K562 (cell line): ENCODE data around the gene TTC16. TPM values are rescaled to one million over a fixed set of nuclear protein-coding genes. Genes with fewer than 3 reads are reported as not detected.

Experiments used
- BRCA1 ChIP-seq, 2 experiments: fragments of 450-650 bp in 1 of 2; sonication (generic) in 1 of 2; formaldehyde crosslinking in 1 of 2; IDR thresholded peaks; 2 replicates each; pipeline versions ENCODE4 v1.5.0 to v1.6.1; 2017 to 2020; ENCODE audit warnings: mild to moderate bottlenecking in 1 of 2, missing genetic modification reagents in 1 of 2
- CHCHD3 ChIP-seq: fragments of 250-450 bp; sonication (Bioruptor Pico); IDR thresholded peaks from 2 replicates; pipeline ENCODE4 v2.1.2; 2022; ENCODE audit warnings: mild to moderate bottlenecking
- CREM ChIP-seq: IDR thresholded peaks from 2 replicates; pipeline ENCODE4 v1.6.1; 2014; ENCODE audit warnings: antibody characterized with exemption, low read depth
- E2F3 ChIP-seq: fragments of 250-450 bp; sonication (Bioruptor Pico); IDR thresholded peaks from 2 replicates; pipeline ENCODE4 v1.4.0; 2020; ENCODE audit warnings: mild to moderate bottlenecking
- E2F5 ChIP-seq: sonication (generic); formaldehyde crosslinking; IDR thresholded peaks from 2 replicates; pipeline ENCODE4 v1.8.0; 2022; ENCODE audit warnings: mild to moderate bottlenecking, missing genetic modification reagents
- FOXK1 ChIP-seq: sonication (generic); formaldehyde crosslinking; IDR thresholded peaks from 2 replicates; pipeline ENCODE4 v1.8.0; 2022; ENCODE audit warnings: missing genetic modification reagents, mild to moderate bottlenecking, borderline replicate concordance
- HDAC3 ChIP-seq: fragments of 450-650 bp; IDR thresholded peaks from 2 replicates; pipeline ENCODE4 v1.6.1; 2018; ENCODE audit warnings: borderline replicate concordance, mild to moderate bottlenecking, moderate library complexity; ENCODE audit not compliant: partially characterized antibody
- NBN ChIP-seq: fragments of 450-650 bp; IDR thresholded peaks from 2 replicates; pipeline ENCODE4 v1.6.1; 2016; ENCODE audit warnings: low read depth, mild to moderate bottlenecking
- PBX2 ChIP-seq, 2 experiments: IDR thresholded peaks in 1 of 2; conservative IDR thresholded peaks in 1 of 2; 2 replicates each; pipeline ENCODE4 v1.6.1; 2016; ENCODE audit warnings: low read depth in 2 of 2, mild to moderate bottlenecking in 1 of 2, missing compliant biosample characterization in 1 of 2, missing genetic modification characterization in 1 of 2, moderate library complexity in 1 of 2
- PKNOX1 ChIP-seq: fragments of 450-650 bp; IDR thresholded peaks from 2 replicates; pipeline ENCODE4 v1.6.1; 2016
- PREB ChIP-seq: sonication (generic); formaldehyde crosslinking; IDR thresholded peaks from 2 replicates; pipeline ENCODE4 v1.8.1; 2023; ENCODE audit warnings: mild to moderate bottlenecking, missing genetic modification reagents
- RCOR1 ChIP-seq, 2 experiments: IDR thresholded peaks; 2 replicates each; pipeline ENCODE4 v1.6.1; 2012; ENCODE audit warnings: low read depth in 2 of 2, low read length in 2 of 2, borderline replicate concordance in 1 of 2, improper control_type of control experiment in 1 of 2
- SMAD2 ChIP-seq: fragments of 150-350 bp; IDR thresholded peaks from 2 replicates; pipeline ENCODE4 v1.6.1; 2014; ENCODE audit warnings: low read depth, mild to moderate bottlenecking, low read length
- SMC3 ChIP-seq: conservative IDR thresholded peaks from 2 replicates; pipeline ENCODE4 v1.6.1; 2011; ENCODE audit warnings: low read depth, low read length, improper control_type of control experiment; ENCODE audit not compliant: insufficient read depth
- SNRNP70 ChIP-seq: fragments of 200-400 bp; formaldehyde crosslinking; optimal IDR thresholded peaks from 2 replicates; pipeline ENCODE3; 2017; ENCODE audit warnings: low read depth, low read length
- TAF1 ChIP-seq: IDR thresholded peaks from 2 replicates; pipeline ENCODE4 v1.6.1; 2011; ENCODE audit warnings: mild to moderate bottlenecking, low read length, moderate library complexity; ENCODE audit not compliant: insufficient read depth, control insufficient read depth, severe bottlenecking; ENCODE audit errors: extremely low read depth
- VEZF1 ChIP-seq: fragments of 200-800 bp; sonication (Bioruptor generic); IDR thresholded peaks from 2 replicates; pipeline ENCODE4 v1.6.1; 2017; ENCODE audit warnings: missing genetic modification characterization, missing compliant biosample characterization
- ZNF232 ChIP-seq: sonication (generic); formaldehyde crosslinking; IDR thresholded peaks from 2 replicates; pipeline ENCODE4 v1.8.0; 2022; ENCODE audit warnings: mild to moderate bottlenecking, missing genetic modification reagents
- ZNF551 ChIP-seq: fragments of 250-450 bp; sonication (Bioruptor Pico); IDR thresholded peaks from 2 replicates; pipeline ENCODE4 v1.5.0; 2021; ENCODE audit warnings: mild to moderate bottlenecking, moderate library complexity
- ZNF584 ChIP-seq: fragments of 200-800 bp; sonication (Bioruptor generic); IDR thresholded peaks from 2 replicates; pipeline ENCODE4 v1.6.1; 2016; ENCODE audit warnings: low read depth, mild to moderate bottlenecking, missing genetic modification characterization, missing compliant biosample characterization
- polyA plus RNA-seq, 8 experiments: library from polyadenylated mRNA; depleted of rRNA in 4 of 8; stranded (reverse) in 5 of 8; unstranded in 3 of 8; fragments of >200 nt; fragmentation: Nextera tagmentation in 2 of 8; fragmentation: Illumina TruSeq in 1 of 8; extraction: Ambion mirVana in 2 of 8; extraction: Trizol in 1 of 8; gene quantifications; 2 replicates each; pipeline versions ENCODE4 v1.2.1 to v1.2.3, GENCODE V29; 2011 to 2014; ENCODE audit warnings: inconsistent platforms in 1 of 8, missing spikeins in 1 of 8
- total RNA-seq, 7 experiments: library from RNA; depleted of rRNA in 6 of 7; stranded (reverse); fragments of >200 nt in 6 of 7; fragmentation: Illumina TruSeq in 2 of 7; extraction: Trizol in 2 of 7; gene quantifications; 2 replicates each; pipeline versions ENCODE4 v1.2.1 to v1.2.3, GENCODE V29; 2011 to 2021; ENCODE audit warnings: low replicate concordance in 1 of 7

The TTC16 gene
- total and polyA plus RNA-seq, 9 of the 15 experiments (the other 6 are each of a cell fraction or from before 2014, with no cell fraction given): 0.11 TPM; not detected in 8

GRCh38 chr9:127770905-127771569 lies 55.2 kb downstream of the TTC16 start (continued):
- TF ChIP-seq FOXK1 (CRISPR knock-in tag): no peak
- TF ChIP-seq PREB (CRISPR knock-in tag): no peak
- no peak for TF ChIP-seq SMC3
- TF ChIP-seq PBX2 (CRISPR knock-in tag; IDR thresholded peaks at IDR 0.05; ENCODE audit: low read depth): peak; percentile 92
- peak; percentile 96 for TF ChIP-seq PBX2 (tag; conservative IDR thresholded peaks at IDR 0.05; ENCODE audit: low read depth)
- TF ChIP-seq E2F5: no peak
- no peak for TF ChIP-seq E2F3 (CRISPR knock-in tag)
- TF ChIP-seq ZNF551 (CRISPR knock-in tag): no peak
- TF ChIP-seq SMAD2: no peak
- TF ChIP-seq HDAC3: no peak
- TF ChIP-seq VEZF1 (CRISPR knock-in tag): peak; percentile 88
- no peak for TF ChIP-seq ZNF232
- TF ChIP-seq ZNF584: no peak
- TF ChIP-seq TAF1: peak; percentile 26
- TF ChIP-seq RCOR1 (IDR thresholded peaks at IDR 0.05; ENCODE audit: borderline replicate concordance in 1 of 2, low read depth in 2 of 2, low read length in 2 of 2): peak in 1 of 2 experiments; percentile 76; a peak in 2 of 4 replicates
- TF ChIP-seq CREM: peak; percentile 53; the same call in 1 of the 2 replicates
- no peak for TF ChIP-seq BRCA1 (IDR thresholded peaks at IDR 0.05)
- TF ChIP-seq BRCA1 (CRISPR knock-in tag; IDR thresholded peaks at IDR 0.05): no peak
- TF ChIP-seq PKNOX1: peak; percentile 98
- no peak; the same call in 1 of the 2 replicates for TF ChIP-seq NBN
- no peak for TF ChIP-seq CHCHD3 (CRISPR knock-in tag)
- TF ChIP-seq SNRNP70: no peak
